ENCODE measurements around the gene FAM163A.

FAM163A gene

DNA sequence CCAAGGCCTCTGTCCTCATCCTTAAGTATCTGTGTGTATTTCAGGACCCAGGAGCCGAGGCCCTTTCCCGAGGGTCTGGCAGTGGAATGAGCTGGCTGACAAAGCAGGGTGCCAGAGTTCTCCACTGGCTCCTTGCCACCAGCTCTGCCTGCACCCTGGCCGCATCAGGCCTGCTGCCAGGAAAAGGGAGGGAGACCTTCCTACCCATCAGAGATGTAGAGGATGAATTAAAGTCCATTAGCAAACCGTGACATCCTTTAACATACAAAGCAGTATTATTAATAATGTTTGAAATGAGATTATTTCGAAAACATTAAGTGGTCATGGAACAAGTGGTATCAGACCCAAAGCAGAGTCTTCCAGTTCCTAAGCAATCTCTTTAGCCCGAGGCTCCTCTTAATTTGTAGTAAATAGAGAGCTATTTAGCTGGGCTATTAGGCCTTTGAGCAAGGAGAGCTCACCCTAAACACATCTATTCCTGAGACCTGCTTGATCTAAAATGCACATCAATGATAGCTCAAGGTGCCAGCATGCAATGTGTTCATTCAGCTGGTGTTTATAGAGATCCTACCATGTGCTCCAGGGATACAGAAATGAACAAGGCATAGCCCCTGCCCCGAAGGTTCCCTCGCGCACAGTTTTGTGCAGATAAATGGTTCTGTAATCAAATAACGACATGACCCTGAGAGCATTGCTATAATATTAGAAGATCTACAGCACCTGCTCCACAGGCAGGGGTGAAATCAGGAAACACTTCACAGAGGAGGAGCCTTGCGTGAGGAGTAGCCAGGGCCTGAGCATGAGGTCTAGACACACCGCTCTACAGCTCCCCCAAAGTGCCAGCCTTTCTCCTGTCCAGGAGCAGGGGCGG lies 44.0 kb downstream of the FAM163A start:
- Histone ChIP-seq H3K9me3 (ENCODE audit: control insufficient read depth, insufficient read depth, low read length) (no peaks in the 10 kb centered on the region), H3K27me3 (ENCODE audit: control insufficient read depth, insufficient read depth, low read length) (no peaks in the 10 kb centered on the region), H3K36me3 (ENCODE audit: control insufficient read depth, insufficient read depth, low read length) (no peaks in the 10 kb centered on the region), H3K27ac (ENCODE audit: low read length) (no peak overlapping the region), H3K4me1 (ENCODE audit: control insufficient read depth, insufficient read depth, low read length) (0 out of 2 replicates have a peak, but pooled peaks cover 2% of the 10 kb centered on the region), H3K4me3 (ENCODE audit: low read length) (no peak overlapping the region)
- no CpG with 5 or more reads among the region's 13 CpGs for WGBS (ENCODE audit: insufficient coverage, insufficient read length)
- DNase-seq (ENCODE audit: low read depth, low spot score) = no peak

DNA sequence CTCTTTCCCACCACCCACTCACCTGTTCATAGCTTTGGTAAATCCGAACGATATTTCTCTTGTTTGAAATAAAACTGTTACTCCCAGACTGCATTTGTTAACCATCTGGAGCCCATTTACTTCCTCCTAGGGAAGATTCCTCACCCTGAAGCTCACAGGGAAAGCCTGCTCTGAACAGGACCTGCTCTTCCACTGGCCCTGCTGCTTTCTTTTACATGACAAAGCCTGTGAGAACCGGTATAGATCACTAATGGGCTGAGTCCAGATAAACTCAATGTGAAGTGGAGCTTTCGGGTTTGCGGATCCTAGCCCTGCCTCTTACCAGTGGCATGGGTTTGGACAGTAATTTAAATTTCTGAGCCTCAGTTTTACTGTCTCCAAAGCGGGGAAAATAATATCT lies 45.2 kb downstream of the FAM163A start:
- Histone ChIP-seq H3K4me1 (ENCODE audit: control insufficient read depth, insufficient read depth, low read length) (0 out of 2 replicates have a peak, but pooled peaks cover 2% of the 10 kb centered on the region), H3K27me3 (ENCODE audit: control insufficient read depth, insufficient read depth, low read length) (no peaks in the 10 kb centered on the region), H3K27ac (ENCODE audit: low read length) (no peak overlapping the region), H3K9me3 (ENCODE audit: control insufficient read depth, insufficient read depth, low read length) (no peaks in the 10 kb centered on the region), H3K36me3 (ENCODE audit: control insufficient read depth, insufficient read depth, low read length) (no peaks in the 10 kb centered on the region), H3K4me3 (ENCODE audit: low read length) (no peak overlapping the region)
- no CpG with 5 or more reads among the region's 6 CpGs for WGBS (ENCODE audit: insufficient coverage, insufficient read length)
- peak; percentile 31 for DNase-seq (ENCODE audit: low read depth, low spot score)

DNA sequence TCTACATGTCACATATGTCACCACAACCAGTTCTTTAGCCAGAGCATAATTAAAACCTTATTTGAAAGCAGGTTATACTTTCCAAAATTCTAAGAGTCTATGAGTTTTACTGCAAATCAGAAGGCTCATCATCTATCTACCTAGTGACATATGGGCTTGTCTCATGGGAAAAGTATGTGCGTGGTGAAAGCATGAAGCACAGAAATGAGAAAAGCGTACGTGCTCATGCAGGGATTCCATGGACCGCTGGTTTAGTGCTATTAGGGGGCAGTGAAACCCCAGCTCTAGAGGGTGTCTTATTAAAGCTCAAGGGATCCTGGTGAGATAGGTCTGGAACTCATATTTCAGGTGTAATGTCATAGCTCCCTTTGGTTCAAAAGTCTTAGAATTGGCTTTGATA lies 50.2 kb downstream of the FAM163A start:
- no peaks in the 10 kb centered on the region for H3K36me3 ChIP-seq (ENCODE audit: control insufficient read depth, insufficient read depth, low read length)
- H3K4me1 ChIP-seq (ENCODE audit: control insufficient read depth, insufficient read depth, low read length) = 0 out of 2 replicates have a peak, but pooled peaks cover 2% of the 10 kb centered on the region
- H3K27ac ChIP-seq (ENCODE audit: low read length) = no peak overlapping the region
- no peaks in the 10 kb centered on the region for H3K9me3 ChIP-seq (ENCODE audit: control insufficient read depth, insufficient read depth, low read length)
- no peaks in the 10 kb centered on the region for H3K27me3 ChIP-seq (ENCODE audit: control insufficient read depth, insufficient read depth, low read length)
- DNase-seq (ENCODE audit: low read depth, low spot score) = no peak
- no CpG with 5 or more reads among the region's 4 CpGs for WGBS (ENCODE audit: insufficient coverage, insufficient read length)
- H3K4me3 ChIP-seq (ENCODE audit: low read length) = no peak overlapping the region

DNA sequence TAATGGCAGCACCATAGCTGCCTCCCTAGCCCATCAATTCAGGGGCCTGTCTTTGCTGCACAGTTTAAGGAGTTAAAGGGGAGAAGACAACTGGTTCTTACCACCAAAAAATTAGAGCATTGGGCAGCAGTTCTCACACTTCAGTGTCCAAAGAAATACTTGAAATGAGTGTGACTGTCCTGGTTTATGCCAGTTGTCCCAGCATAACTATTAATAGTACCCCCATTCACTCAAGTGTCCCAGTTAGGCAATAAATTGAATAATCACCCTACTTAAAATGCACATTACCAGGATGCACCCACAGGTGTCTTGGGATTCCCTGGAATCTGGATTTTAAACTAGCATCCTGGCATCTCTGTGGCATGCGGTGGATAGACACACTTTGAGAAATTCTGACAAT lies 51.1 kb downstream of the FAM163A start:
- Histone ChIP-seq H3K27me3 (ENCODE audit: control insufficient read depth, insufficient read depth, low read length) (no peaks in the 10 kb centered on the region), H3K4me1 (ENCODE audit: control insufficient read depth, insufficient read depth, low read length) (no peaks in the 10 kb centered on the region), H3K4me3 (ENCODE audit: low read length) (no peak overlapping the region), H3K36me3 (ENCODE audit: control insufficient read depth, insufficient read depth, low read length) (no peaks in the 10 kb centered on the region), H3K27ac (ENCODE audit: low read length) (no peak overlapping the region), H3K9me3 (ENCODE audit: control insufficient read depth, insufficient read depth, low read length) (no peaks in the 10 kb centered on the region)
- WGBS (ENCODE audit: insufficient coverage, insufficient read length) = no CpG with 5 or more reads among the region's 1 CpG
- DNase-seq (ENCODE audit: low read depth, low spot score) = no peak

DNA sequence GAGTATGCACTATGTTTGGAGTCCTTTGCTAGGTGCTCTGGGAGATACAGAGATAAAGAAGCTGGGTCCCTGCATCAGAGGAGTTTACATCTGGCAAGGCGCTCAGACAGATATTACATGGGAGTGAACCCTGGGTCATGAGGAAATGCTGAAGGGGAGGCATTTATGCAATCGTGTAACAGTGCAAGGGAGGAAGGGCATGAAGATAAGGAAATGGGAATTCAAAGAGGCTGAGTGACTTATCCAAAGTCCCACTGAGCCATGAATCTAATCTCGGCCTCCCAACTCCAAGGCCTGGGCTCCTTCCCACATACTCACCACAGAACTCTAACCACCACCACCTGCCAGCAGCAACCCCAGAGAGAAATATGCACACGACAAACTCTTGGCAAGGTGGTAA lies 51.6 kb downstream of the FAM163A start:
- Histone ChIP-seq H3K27ac (ENCODE audit: low read length) (no peak overlapping the region), H3K9me3 (ENCODE audit: control insufficient read depth, insufficient read depth, low read length) (no peaks in the 10 kb centered on the region), H3K36me3 (ENCODE audit: control insufficient read depth, insufficient read depth, low read length) (no peaks in the 10 kb centered on the region), H3K4me3 (ENCODE audit: low read length) (no peak overlapping the region), H3K27me3 (ENCODE audit: control insufficient read depth, insufficient read depth, low read length) (no peaks in the 10 kb centered on the region), H3K4me1 (ENCODE audit: control insufficient read depth, insufficient read depth, low read length) (no peaks in the 10 kb centered on the region)
- no peak for DNase-seq (ENCODE audit: low read depth, low spot score)
- WGBS (ENCODE audit: insufficient coverage, insufficient read length) = no CpG with 5 or more reads among the region's 4 CpGs

DNA sequence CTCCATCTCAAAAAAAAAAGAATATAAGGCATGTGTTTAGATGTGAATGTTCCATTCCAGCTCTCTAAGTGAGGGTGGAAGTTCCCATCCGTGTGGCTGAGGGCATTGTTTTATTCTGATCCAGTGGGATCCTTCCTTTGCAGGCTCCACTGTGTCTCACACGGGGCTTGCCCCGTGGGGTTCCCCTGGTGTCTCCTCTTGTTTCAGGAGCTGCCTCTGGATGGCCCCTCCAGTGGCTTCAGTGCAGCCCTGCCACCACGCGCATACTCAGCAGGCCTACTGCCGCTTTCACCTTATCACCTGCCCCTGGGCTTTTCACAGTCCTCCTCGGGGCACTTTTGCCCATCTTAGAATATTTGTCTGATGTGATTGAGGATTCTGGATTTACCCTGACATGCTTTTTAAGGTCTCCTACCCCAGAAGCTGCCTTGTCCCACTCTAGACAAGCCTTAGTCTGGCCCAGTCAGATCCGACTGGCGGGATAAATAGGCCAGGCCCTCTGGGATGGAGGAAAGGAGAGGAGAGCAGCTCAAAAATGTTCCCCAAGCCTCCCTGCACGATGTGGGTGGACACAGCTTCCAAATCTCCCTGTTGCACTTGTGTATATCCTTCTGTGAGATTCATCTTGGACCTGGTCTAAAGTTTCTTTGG lies 55.2 kb downstream of the FAM163A start:
- no peaks in the 10 kb centered on the region for H3K9me3 ChIP-seq (ENCODE audit: control insufficient read depth, insufficient read depth, low read length)

DNA sequence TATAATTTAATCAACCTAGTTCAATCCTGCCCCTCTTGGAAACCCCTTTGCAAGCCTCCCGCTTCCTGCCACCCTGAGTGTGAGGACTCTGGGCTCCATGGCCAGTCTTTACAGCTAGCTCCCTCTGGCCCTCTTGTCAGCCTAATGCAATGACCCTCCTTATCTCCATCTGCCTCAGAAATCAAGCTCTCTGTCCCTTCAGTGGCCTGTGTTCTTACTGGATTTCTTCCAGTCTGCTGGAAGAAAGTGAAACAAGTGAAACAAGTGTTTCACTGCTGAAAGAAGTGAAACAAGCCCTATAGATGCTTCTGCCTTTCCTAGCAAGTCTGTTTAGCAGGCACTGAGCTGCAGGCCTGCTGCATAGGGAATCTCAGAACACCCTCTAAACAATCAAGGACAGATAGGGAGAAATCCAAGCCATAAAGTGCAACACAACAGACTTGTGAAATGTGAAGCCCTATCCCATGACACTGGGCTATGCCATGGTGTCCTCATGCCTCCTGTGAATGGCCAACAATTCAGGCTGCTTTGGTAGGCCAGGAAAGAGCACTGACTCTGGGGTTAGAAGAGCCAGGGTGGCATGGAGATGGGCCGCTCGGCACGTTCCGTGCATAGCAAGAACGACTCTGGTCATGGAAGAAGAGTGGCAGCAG lies 55.9 kb downstream of the FAM163A start:
- Histone ChIP-seq H3K4me1 (ENCODE audit: control insufficient read depth, insufficient read depth, low read length) (no peaks in the 10 kb centered on the region), H3K4me3 (ENCODE audit: low read length) (no peak overlapping the region), H3K9me3 (ENCODE audit: control insufficient read depth, insufficient read depth, low read length) (no peaks in the 10 kb centered on the region), H3K27ac (ENCODE audit: low read length) (no peak overlapping the region), H3K36me3 (ENCODE audit: control insufficient read depth, insufficient read depth, low read length) (no peaks in the 10 kb centered on the region), H3K27me3 (ENCODE audit: control insufficient read depth, insufficient read depth, low read length) (no peaks in the 10 kb centered on the region)
- DNase-seq (ENCODE audit: low read depth, low spot score) = no peak
- WGBS (ENCODE audit: insufficient coverage, insufficient read length) = no CpG with 5 or more reads among the region's 6 CpGs

More for the DNA sequence above, 55.2 kb downstream of the FAM163A start:
- no CpG with 5 or more reads among the region's 10 CpGs for WGBS (ENCODE audit: insufficient coverage, insufficient read length)
- H3K27ac ChIP-seq (ENCODE audit: low read length) = no peak overlapping the region
- no peaks in the 10 kb centered on the region for H3K4me1 ChIP-seq (ENCODE audit: control insufficient read depth, insufficient read depth, low read length)
- no peaks in the 10 kb centered on the region for H3K27me3 ChIP-seq (ENCODE audit: control insufficient read depth, insufficient read depth, low read length)
- no peak for DNase-seq (ENCODE audit: low read depth, low spot score)
- H3K36me3 ChIP-seq (ENCODE audit: control insufficient read depth, insufficient read depth, low read length) = no peaks in the 10 kb centered on the region
- no peak overlapping the region for H3K4me3 ChIP-seq (ENCODE audit: low read length)

DNA sequence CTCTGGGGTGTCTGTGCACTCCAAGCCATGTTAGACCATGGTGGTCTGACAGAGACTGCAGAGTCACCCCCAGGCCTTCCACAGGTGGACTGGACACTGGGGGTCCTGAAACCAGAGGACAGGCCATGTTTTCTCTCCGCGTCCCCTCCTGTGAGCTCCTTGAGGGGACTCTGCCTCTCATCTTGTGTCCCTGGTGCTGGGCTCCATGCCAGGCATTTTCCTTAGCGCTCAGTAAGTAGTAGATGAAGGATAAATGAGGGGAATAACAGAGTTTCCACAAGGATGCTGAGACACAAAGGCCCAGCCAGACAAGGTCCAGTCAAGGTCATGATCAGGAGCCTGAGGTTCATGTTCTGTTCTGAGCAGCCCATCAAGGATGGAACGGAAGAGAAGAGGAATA lies 57.4 kb downstream of the FAM163A start:
- H3K27ac ChIP-seq (ENCODE audit: low read length) = no peak overlapping the region
- no peak for DNase-seq (ENCODE audit: low read depth, low spot score)
- no peaks in the 10 kb centered on the region for H3K36me3 ChIP-seq (ENCODE audit: control insufficient read depth, insufficient read depth, low read length)
- no peaks in the 10 kb centered on the region for H3K9me3 ChIP-seq (ENCODE audit: control insufficient read depth, insufficient read depth, low read length)
- H3K4me3 ChIP-seq (ENCODE audit: low read length) = no peak overlapping the region
- H3K27me3 ChIP-seq (ENCODE audit: control insufficient read depth, insufficient read depth, low read length) = no peaks in the 10 kb centered on the region
- no peaks in the 10 kb centered on the region for H3K4me1 ChIP-seq (ENCODE audit: control insufficient read depth, insufficient read depth, low read length)
- WGBS (ENCODE audit: insufficient coverage, insufficient read length) = no CpG with 5 or more reads among the region's 4 CpGs

DNA sequence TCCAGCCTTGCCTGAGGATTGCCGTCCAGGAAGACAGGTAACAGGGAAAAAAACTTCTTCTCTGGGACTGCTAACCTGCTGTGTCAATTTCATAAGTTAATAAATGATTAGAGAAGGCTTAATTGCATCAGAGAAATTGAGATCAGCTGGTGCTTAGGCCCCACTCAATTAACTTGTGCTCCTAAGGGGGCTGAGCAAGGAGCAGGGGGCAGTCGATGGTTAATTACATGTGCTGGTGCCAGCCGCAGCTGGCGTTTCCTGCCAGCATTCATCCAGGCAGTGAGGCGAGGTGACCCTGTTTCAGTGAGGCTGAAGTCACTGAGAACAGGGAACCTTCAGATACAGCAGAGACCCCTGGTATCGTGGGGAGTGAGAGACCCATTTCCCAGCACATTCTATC lies 60.0 kb downstream of the FAM163A start:
- H3K27me3 ChIP-seq (ENCODE audit: control insufficient read depth, insufficient read depth, low read length) = no peaks in the 10 kb centered on the region
- WGBS (ENCODE audit: insufficient coverage, insufficient read length) = no CpG with 5 or more reads among the region's 6 CpGs
- H3K36me3 ChIP-seq (ENCODE audit: control insufficient read depth, insufficient read depth, low read length) = no peaks in the 10 kb centered on the region
- no peak overlapping the region for H3K4me3 ChIP-seq (ENCODE audit: low read length)
- H3K27ac ChIP-seq (ENCODE audit: low read length) = no peak overlapping the region
- H3K4me1 ChIP-seq (ENCODE audit: control insufficient read depth, insufficient read depth, low read length) = no peaks in the 10 kb centered on the region
- no peak for DNase-seq (ENCODE audit: low read depth, low spot score)
- H3K9me3 ChIP-seq (ENCODE audit: control insufficient read depth, insufficient read depth, low read length) = no peaks in the 10 kb centered on the region

DNA sequence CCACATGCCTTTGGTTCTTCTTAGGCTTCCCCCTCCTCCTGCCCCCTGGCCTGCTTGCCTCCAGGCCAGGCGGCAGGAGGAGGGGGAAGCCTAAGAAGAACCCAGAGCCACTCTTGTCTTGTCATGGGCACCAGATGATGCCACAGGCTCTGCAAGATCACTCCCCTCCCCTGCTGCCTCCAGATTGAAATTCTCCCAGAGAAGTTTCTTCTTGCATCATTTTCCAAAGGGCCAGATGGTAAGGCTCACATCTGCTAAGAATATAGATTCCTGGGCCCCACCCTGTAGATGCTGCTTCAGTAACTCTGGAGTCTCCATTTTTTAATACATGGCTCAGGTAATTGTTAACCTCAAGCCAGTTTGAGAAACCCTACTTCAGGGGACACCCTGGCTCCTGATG lies 60.8 kb downstream of the FAM163A start:
- no peaks in the 10 kb centered on the region for H3K9me3 ChIP-seq (ENCODE audit: control insufficient read depth, insufficient read depth, low read length)

More for the DNA sequence above, 60.8 kb downstream of the FAM163A start:
- no CpG with 5 or more reads among the region's 1 CpG for WGBS (ENCODE audit: insufficient coverage, insufficient read length)
- no peak for DNase-seq (ENCODE audit: low read depth, low spot score)
- H3K4me3 ChIP-seq (ENCODE audit: low read length) = no peak overlapping the region
- H3K27me3 ChIP-seq (ENCODE audit: control insufficient read depth, insufficient read depth, low read length) = no peaks in the 10 kb centered on the region
- H3K27ac ChIP-seq (ENCODE audit: low read length) = no peak overlapping the region
- no peaks in the 10 kb centered on the region for H3K4me1 ChIP-seq (ENCODE audit: control insufficient read depth, insufficient read depth, low read length)
- H3K36me3 ChIP-seq (ENCODE audit: control insufficient read depth, insufficient read depth, low read length) = no peaks in the 10 kb centered on the region
